Astrocyte (in vitro differentiated cells and primary cell): Measurements from ENCODE around the gene HSPB7.
"Not testable (repeated sequence)": the region's sequence is repeated elsewhere in the genome, so short reads cannot be mapped to it uniquely, and the experiment has no call there.

Experiments used
- CTCF ChIP-seq: IDR thresholded peaks from 2 replicates; pipeline ENCODE4 v1.5.1; 2011; ENCODE audit warnings: low read depth, mild to moderate bottlenecking, inconsistent platforms, low read length, moderate library complexity; ENCODE audit not compliant: insufficient read depth
- EZH2 ChIP-seq: IDR thresholded peaks from 2 replicates; pipeline ENCODE4 v1.6.1; 2012; ENCODE audit warnings: mild to moderate bottlenecking, low read length, inconsistent platforms; ENCODE audit not compliant: insufficient read depth

DNA sequence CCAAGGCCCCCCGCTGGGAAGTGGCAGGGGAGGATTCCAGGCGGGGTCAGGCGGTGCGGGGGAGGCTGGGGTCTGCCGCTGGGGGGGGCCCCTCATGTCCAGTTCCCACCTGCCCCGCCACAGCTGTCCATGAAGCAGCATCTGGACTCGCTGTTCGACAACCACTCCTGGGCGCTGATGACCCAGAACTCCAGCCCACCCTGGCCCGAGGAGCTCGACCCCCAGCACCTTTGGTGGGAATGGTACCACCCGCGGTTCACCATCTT is 11.1 kb upstream of the HSPB7 start:
- TF ChIP-seq CTCF, EZH2: not testable (repeated sequence)
